Stimulated activated effector memory CD8-positive, alpha-beta T cell treated with anti-CD3 and anti-CD28 coated beads, Interleukin-12 subunit alpha, Interleukin-12 subunit beta, amount 100 ng/mL, for 72 hours (primary cell): Measurements from ENCODE around the gene GATA6.

Experiments used
- ATAC-seq: fragments of 150-1000 bp; cut with Tn5 transposase; 2 replicates; pipeline ENCODE4 v1.10.0; 2021
- DNase-seq, 2 donors: peaks; one replicate each; pipeline ENCODE4 v3.0.0; 2021 to 2022; ENCODE audit warnings: low spot score in 2 of 2
- H3K27ac Mint-ChIP-seq: one replicate; pipeline ENCODE4 v1.8.0; 2022; ENCODE audit warnings: mild to moderate bottlenecking, mixed read lengths
- H3K36me3 Mint-ChIP-seq: one replicate; pipeline ENCODE4 v1.8.0; 2022; ENCODE audit warnings: mild to moderate bottlenecking, mixed read lengths
- H3K4me1 Mint-ChIP-seq: one replicate; pipeline ENCODE4 v1.8.0; 2022; ENCODE audit warnings: mixed read lengths
- H3K4me3 Mint-ChIP-seq: one replicate; pipeline ENCODE4 v1.8.0; 2022; ENCODE audit warnings: mild to moderate bottlenecking, mixed read lengths
- H3K9me3 Mint-ChIP-seq: one replicate; pipeline ENCODE4 v1.8.0; 2022; ENCODE audit warnings: mixed read lengths

GATA6 gene

DNA sequence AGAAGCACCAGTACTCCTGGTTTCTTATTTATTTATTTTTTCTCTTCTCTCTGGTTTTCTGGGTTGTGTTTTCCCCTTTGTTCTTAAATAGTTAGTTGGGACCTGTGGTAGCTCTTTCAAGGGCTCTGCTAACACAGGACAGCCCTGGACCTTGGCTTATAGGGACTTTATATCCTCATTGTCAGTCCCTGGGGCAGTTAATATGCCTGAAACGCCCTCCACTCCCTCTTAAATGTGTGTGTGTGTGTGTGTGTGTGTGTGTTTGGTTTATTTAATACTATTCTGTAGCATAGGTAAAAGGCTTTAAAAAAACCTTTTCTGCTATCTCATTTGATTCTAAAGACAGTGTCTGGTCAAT lies 54.6 kb downstream of the GATA6 start:
- H3K36me3 Mint-ChIP-seq: no peaks in the 10 kb centered on the region
- H3K4me3 Mint-ChIP-seq: no peak overlapping the region
- no peak for DNase-seq
- no peak overlapping the region for H3K27ac Mint-ChIP-seq
- no peaks in the 10 kb centered on the region for H3K9me3 Mint-ChIP-seq
- H3K4me1 Mint-ChIP-seq: peaks cover 12% of the 10 kb centered on the region
- no peak for ATAC-seq

DNA sequence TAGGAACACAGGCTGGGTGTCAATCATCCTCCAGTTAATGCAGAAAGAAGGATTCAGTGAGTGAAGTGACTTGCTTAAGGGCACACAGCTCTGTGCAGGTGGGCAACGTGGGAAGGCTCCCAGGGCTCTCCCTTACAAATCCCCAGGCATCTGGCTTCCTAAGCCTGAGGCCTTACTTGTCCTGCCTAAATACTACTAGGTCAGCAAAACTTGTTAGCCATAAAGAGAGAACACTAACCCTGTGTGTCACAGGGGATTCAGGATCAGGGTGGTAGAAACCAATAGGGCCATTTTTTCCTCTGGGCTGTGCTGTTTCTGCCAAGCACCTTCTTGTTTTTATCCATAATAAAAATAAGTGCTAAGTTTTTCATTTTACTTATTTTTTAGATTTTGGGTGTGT lies 55.0 kb downstream of the GATA6 start:
- no peak for ATAC-seq

DNA sequence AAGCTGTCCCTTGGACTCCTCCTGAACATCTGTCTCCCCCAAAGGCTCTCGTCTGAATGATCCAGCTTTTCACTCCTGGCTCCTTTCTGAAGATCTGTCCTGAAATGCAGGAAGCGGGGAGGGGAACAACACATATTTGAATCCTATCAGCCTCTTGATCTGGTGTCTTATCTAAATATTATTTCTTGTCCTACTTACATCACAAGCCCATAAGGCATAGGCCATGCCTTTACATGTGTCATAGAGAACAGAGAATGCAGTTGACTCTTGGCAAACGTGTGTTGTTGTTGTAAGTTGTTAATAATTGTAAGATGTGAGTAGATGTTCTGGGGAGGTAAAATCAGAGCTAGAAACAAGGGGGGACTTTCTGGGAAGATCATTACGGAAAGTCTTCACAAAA lies 57.4 kb downstream of the GATA6 start:
- H3K4me1 Mint-ChIP-seq: peaks cover 19% of the 10 kb centered on the region
- H3K27ac Mint-ChIP-seq: no peak overlapping the region
- H3K36me3 Mint-ChIP-seq: no peaks in the 10 kb centered on the region
- H3K4me3 Mint-ChIP-seq: no peak overlapping the region
- DNase-seq (no peak), ATAC-seq (no peak)
- H3K9me3 Mint-ChIP-seq: no peaks in the 10 kb centered on the region

More for the DNA sequence above, 55.0 kb downstream of the GATA6 start:
- no peak overlapping the region for H3K4me3 Mint-ChIP-seq
- no peak overlapping the region for H3K27ac Mint-ChIP-seq
- H3K4me1 Mint-ChIP-seq: peaks cover 16% of the 10 kb centered on the region
- no peaks in the 10 kb centered on the region for H3K9me3 Mint-ChIP-seq
- no peaks in the 10 kb centered on the region for H3K36me3 Mint-ChIP-seq
- DNase-seq: no peak

DNA sequence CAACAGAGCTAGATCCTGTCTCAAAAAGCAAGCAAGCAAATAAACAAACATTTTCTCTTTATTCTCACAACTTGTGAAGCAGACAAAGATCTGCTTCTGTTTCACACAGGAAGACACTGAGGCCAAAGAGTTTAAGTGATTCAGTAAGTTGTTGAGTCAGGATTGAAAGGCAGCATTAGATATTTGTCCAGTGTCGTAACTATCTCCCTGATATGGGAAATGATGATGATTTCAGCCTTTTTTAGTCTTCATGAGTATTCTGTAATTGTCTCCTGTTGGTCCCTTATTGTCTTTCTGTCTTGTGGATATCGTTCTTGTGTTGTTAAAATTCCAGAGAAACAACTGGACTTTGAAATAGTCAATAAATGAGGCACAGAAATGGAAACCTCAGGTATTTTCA lies 59.6 kb downstream of the GATA6 start:
- DNase-seq (no peak), ATAC-seq (no peak)
- Mint-ChIP-seq H3K4me3 (no peak overlapping the region), H3K9me3 (no peaks in the 10 kb centered on the region), H3K4me1 (peaks cover 12% of the 10 kb centered on the region), H3K36me3 (no peaks in the 10 kb centered on the region), H3K27ac (no peak overlapping the region)

DNA sequence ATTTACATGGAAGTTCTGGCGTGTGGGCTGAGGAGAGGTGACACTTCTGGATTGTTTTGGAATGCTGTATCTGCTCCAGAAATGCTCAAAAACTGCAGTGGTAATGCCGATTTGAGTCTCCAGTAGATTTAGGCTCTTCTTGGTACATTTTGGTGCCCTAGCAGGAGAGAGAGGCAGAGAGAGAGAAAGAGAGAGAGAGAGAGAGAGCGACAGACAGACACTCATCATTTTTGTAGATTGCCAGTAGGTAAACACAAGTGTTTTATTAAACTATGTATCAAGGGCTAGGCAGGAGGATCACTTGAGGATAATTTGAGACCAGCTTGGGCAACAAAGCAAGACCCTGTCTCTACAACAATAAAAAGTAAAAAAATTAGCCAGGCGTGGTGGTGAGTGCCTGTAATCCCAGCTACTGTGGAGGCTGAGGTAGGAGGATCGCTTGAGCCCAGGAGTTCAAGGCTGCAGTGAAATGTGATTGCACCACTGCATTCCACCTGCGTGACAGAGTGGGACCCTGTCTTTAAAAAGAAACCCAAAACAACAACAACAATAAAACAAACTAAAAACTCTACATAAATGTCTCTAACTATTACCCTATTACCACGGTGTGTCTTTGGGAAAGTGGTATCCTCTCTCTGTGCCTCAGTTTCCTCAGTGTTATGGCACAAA lies 60.2 kb downstream of the GATA6 start:
- DNase-seq (no peak), ATAC-seq (no peak)
- Mint-ChIP-seq H3K36me3 (no peaks in the 10 kb centered on the region), H3K4me1 (peaks cover 8% of the 10 kb centered on the region), H3K27ac (no peak overlapping the region), H3K4me3 (no peak overlapping the region), H3K9me3 (no peaks in the 10 kb centered on the region)

DNA sequence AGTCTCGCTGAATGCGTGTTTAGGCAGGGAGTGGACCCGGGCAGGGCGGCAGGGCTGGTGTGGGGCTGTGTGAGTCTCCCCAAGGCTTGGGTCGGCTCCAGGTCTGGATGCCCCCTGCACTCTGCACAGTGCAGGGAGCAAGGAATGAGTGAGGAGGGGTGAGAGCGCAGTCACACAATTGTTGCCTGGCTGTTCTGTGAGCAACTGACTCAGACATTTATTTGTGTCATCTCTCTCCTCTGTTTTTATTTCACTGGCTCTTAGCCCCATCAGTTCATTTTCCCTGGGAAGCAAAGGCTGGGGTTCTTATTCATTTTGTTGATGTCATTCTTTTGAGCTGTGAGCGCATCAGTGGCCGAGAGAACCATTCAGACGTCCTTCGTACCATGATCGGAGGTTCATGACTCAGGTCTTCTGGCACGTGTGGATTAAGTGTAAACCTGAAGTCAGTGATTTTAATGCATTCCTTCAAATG lies 61.1 kb downstream of the GATA6 start:
- ATAC-seq (no peak), DNase-seq (no peak)
- Mint-ChIP-seq H3K4me1 (peaks cover 8% of the 10 kb centered on the region), H3K4me3 (no peak overlapping the region), H3K27ac (no peak overlapping the region), H3K9me3 (no peaks in the 10 kb centered on the region), H3K36me3 (no peaks in the 10 kb centered on the region)

DNA sequence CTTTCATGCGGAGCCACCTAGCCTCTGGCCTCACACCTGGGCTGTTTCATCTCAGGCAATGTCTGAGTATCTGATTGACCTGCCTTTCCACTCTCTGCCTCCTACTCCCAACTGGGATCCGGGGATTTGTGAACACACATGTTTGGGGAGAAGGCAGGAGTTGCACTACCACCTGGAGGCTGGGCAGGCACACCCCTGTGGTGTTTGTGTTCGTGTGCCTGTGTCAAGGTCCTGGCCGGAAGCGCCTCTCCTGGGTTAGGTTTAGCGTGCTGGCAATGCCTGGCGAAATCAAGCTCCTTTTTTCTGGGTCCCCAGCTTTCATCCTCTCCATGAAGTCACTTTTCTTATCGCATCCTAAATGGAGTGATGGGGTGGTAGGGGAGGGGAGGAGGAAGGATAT lies 63.9 kb downstream of the GATA6 start:
- DNase-seq: no peak
- no peak for ATAC-seq
- Mint-ChIP-seq H3K4me1 (peaks cover 20% of the 10 kb centered on the region), H3K4me3 (no peak overlapping the region), H3K27ac (no peak overlapping the region), H3K36me3 (peaks cover 6% of the 10 kb centered on the region), H3K9me3 (no peaks in the 10 kb centered on the region)

DNA sequence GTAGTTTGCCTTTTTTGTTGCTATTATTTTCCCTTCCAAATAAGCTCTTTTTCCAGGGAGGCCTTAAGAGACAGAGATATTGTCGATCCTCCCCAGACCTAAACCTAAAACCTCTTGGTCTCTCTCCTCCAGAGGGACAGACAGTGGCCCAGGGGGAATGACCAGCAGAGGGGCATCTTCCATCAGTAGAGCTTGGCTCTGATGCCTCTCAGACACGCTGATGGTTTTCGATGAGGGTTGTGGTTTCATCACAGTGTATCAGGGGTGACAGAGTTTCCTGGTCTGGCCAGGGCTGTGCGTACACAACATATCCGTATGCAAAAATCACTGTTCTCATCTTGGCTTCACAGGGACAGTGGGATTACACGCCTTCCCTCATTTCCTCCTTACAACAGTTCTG lies 68.6 kb downstream of the GATA6 start:
- ATAC-seq (peak; percentile 91), DNase-seq (peak; percentile 3 to 51)
- no peak overlapping the region for H3K4me3 Mint-ChIP-seq
- H3K9me3 Mint-ChIP-seq: no peaks in the 10 kb centered on the region
- H3K36me3 Mint-ChIP-seq: peaks cover 6% of the 10 kb centered on the region
- no peak overlapping the region for H3K27ac Mint-ChIP-seq
- peaks cover 14% of the 10 kb centered on the region for H3K4me1 Mint-ChIP-seq

DNA sequence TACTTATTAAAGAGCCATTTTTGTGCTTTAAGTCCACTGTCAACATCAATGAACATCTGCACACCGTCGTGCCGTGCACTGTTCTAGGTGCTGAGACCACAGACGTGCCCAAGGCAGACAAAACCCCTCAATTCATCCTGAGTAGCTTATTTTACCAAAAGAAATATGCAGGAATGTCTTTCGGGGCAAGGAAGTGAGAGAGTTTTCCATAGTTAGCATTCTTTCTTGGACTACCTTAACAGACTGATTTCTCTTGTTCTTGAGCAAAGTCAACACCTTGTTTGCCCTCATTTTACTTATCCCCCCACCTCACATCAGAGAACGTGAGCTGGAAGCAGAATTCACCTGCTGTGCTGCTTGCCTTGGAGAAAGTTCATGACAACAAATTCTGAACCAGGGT lies 69.3 kb downstream of the GATA6 start:
- DNase-seq (no peak), ATAC-seq (no peak)
- Mint-ChIP-seq H3K27ac (no peak overlapping the region), H3K4me1 (peaks cover 14% of the 10 kb centered on the region), H3K36me3 (peaks cover 6% of the 10 kb centered on the region), H3K9me3 (no peaks in the 10 kb centered on the region), H3K4me3 (no peak overlapping the region)

DNA sequence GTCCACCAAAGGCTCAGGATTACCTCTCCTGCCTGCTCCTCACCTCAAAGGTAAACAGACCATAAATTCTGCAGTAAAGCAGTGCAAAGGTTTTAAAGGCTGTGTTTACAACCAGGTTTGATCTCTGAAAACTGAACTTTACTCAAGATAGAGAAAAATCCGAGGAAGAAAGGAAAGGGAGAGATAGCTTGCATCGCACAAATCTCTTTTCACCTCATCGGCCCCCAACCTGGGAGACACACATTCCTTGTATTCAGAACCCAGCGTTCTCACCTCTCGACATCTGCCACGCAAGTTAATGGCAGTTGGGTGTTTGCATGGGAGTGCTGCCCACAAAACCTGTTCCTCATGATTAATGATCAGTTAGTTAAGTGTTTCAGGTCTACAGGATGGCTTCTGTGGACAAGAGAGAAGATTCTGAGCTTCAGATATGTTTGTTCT lies 72.6 kb downstream of the GATA6 start:
- ATAC-seq (no peak), DNase-seq (no peak)
- H3K27ac Mint-ChIP-seq: no peak overlapping the region
- peaks cover 6% of the 10 kb centered on the region for H3K36me3 Mint-ChIP-seq
- H3K4me3 Mint-ChIP-seq: no peak overlapping the region
- no peaks in the 10 kb centered on the region for H3K9me3 Mint-ChIP-seq
- H3K4me1 Mint-ChIP-seq: peaks cover 12% of the 10 kb centered on the region

DNA sequence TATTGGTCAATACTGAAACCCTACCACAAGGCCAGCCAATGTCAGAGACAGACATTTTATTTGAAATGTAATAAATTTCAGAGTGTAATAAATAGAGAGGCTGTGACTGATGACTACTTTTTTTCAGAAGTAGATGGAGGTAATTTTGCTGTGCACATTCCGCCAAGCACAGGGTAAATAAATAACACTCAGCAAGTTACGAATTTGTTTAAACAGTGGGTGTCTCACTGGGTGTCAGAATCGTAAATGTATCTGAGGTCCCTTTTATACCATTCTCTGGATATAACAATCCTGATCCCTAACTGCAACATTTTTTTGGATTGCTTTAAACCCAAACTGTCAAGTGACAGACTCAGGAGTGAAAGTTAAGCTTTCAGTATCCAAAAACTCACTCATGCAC lies 74.1 kb downstream of the GATA6 start:
- Mint-ChIP-seq H3K9me3 (no peaks in the 10 kb centered on the region), H3K4me3 (no peak overlapping the region), H3K4me1 (no peaks in the 10 kb centered on the region), H3K36me3 (no peaks in the 10 kb centered on the region), H3K27ac (no peak overlapping the region)
- no peak for DNase-seq
- no peak for ATAC-seq

DNA sequence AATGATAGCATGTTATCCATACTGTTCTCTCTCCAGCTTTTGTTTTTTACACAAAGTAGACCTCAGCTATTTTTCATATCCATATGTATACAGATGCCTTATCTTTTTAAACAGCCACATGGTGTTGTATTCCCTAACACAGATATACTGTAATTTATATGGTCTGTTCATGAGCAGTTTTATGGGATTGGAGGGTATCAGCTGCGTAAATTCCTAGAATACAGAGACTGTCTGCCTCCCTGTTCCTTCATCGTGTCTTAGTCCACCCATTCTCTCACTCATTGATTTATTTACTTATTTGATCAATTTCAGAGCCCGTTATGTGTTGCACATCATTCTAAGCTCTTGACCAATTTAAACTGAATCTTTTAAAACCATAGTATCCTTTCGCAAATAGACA lies 80.6 kb downstream of the GATA6 start:
- Mint-ChIP-seq H3K4me3 (no peak overlapping the region), H3K27ac (no peak overlapping the region), H3K36me3 (no peaks in the 10 kb centered on the region), H3K4me1 (peaks cover 14% of the 10 kb centered on the region), H3K9me3 (no peaks in the 10 kb centered on the region)
- DNase-seq (no peak), ATAC-seq (no peak)

DNA sequence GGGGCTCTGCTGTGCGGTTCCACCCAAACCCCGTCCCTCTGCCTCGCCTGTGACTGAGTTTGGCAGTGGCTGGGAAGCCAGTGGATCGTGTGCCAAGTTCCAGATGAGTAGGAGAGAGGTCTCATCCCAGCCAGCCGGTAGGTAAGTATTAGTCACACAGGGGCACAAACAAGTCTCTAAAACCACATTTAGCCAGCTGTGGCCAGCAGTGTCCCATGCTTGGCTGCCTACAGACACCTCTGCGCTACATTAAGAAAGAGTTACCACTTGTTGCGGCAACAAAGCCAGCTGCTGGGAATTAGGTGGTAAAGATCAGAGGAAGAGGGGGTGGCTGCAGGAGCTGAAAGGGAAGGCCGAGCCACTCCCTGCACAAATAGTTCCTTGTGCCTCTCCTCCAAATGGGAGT lies 81.2 kb downstream of the GATA6 start:
- no peak overlapping the region for H3K27ac Mint-ChIP-seq
- no peaks in the 10 kb centered on the region for H3K36me3 Mint-ChIP-seq
- no peaks in the 10 kb centered on the region for H3K9me3 Mint-ChIP-seq
- H3K4me1 Mint-ChIP-seq: peaks cover 19% of the 10 kb centered on the region
- ATAC-seq: no peak
- DNase-seq: no peak
- no peak overlapping the region for H3K4me3 Mint-ChIP-seq
